GM23338 (cell line): ENCODE data around the gene KCNMB3. TPM values are rescaled to one million over a fixed set of nuclear protein-coding genes. Genes with fewer than 3 reads are reported as not detected.

Source experiments
- ATAC-seq: fragments of 200-7000 bp; cut with Tn5 transposase; 3 replicates; pipeline ENCODE4 v1.9.1; 2020
- DNase-seq: peaks from one replicate; pipeline ENCODE4 v3.0.0-alpha.2; 2015; ENCODE audit warnings: low spot score
- H2AFZ ChIP-seq: fragments of 200-600 bp; sonication (generic); 2 replicates; pipeline ENCODE4 v1.8.0; 2016; ENCODE audit warnings: antibody characterized with exemption, mild to moderate bottlenecking, moderate library complexity
- H3F3A ChIP-seq: fragments of 200-600 bp; sonication (generic); replicated peaks from 2 replicates; pipeline ENCODE4 v1.8.0; 2017; ENCODE audit warnings: antibody characterized with exemption, mixed run types, low read depth
- H3K27ac ChIP-seq: fragments of 200-600 bp; sonication (generic); 2 replicates; pipeline ENCODE4 v1.6.1; 2016; ENCODE audit warnings: low read depth
- H3K27me3 ChIP-seq: fragments of 200-600 bp; sonication (generic); 2 replicates; pipeline ENCODE4 v1.8.0; 2016; ENCODE audit warnings: mild to moderate bottlenecking, mixed run types, moderate library complexity; ENCODE audit not compliant: insufficient read depth
- H3K36me3 ChIP-seq: fragments of 200-600 bp; sonication (generic); 2 replicates; pipeline ENCODE4 v1.8.0; 2016; ENCODE audit warnings: mild to moderate bottlenecking; ENCODE audit not compliant: insufficient read depth
- H3K4me1 ChIP-seq: fragments of 200-600 bp; sonication (generic); 2 replicates; pipeline ENCODE4 v1.8.0; 2016; ENCODE audit warnings: mild to moderate bottlenecking, moderate library complexity; ENCODE audit not compliant: insufficient read depth
- H3K4me2 ChIP-seq: fragments of 200-600 bp; sonication (generic); 2 replicates; pipeline ENCODE4 v1.7.1; 2017; ENCODE audit warnings: mixed run types
- H3K4me3 ChIP-seq: fragments of 200-600 bp; sonication (generic); 2 replicates; pipeline ENCODE4 v1.6.1; 2016; ENCODE audit warnings: mixed run types
- H3K79me2 ChIP-seq: fragments of 200-600 bp; sonication (generic); replicated peaks from 2 replicates; pipeline ENCODE4 v1.8.0; 2017; ENCODE audit warnings: mild to moderate bottlenecking; ENCODE audit not compliant: insufficient read depth
- H3K9me2 ChIP-seq: fragments of 200-600 bp; sonication (generic); 2 replicates; pipeline ENCODE4 v1.8.0; 2017; ENCODE audit not compliant: insufficient read depth
- H4K20me1 ChIP-seq: fragments of 200-600 bp; sonication (generic); replicated peaks from 2 replicates; pipeline ENCODE4 v1.8.0; 2017; ENCODE audit warnings: mild to moderate bottlenecking; ENCODE audit not compliant: insufficient read depth
- H3K27ac Mint-ChIP-seq: 2 replicates; pipeline ENCODE4 v1.8.0; 2020; ENCODE audit warnings: inconsistent platforms, mild to moderate bottlenecking, moderate library complexity, mixed read lengths
- H3K27me3 Mint-ChIP-seq: 3 replicates; pipeline ENCODE4 v1.8.0; 2022; ENCODE audit warnings: low read depth, mild to moderate bottlenecking, moderate library complexity, mixed read lengths, inconsistent platforms; ENCODE audit not compliant: insufficient read depth, poor library complexity
- H3K36me3 Mint-ChIP-seq: 3 replicates; pipeline ENCODE4 v1.8.0; 2021; ENCODE audit warnings: low read depth, mild to moderate bottlenecking, inconsistent platforms, moderate library complexity, mixed read lengths
- H3K4me1 Mint-ChIP-seq: 3 replicates; pipeline ENCODE4 v1.8.0; 2020; ENCODE audit warnings: mild to moderate bottlenecking, inconsistent platforms, mixed read lengths
- H3K4me3 Mint-ChIP-seq: 3 replicates; pipeline ENCODE4 v1.8.0; 2021; ENCODE audit warnings: moderate library complexity, mild to moderate bottlenecking, inconsistent platforms, mixed read lengths
- H3K9me3 Mint-ChIP-seq: 3 replicates; pipeline ENCODE4 v1.8.0; 2020; ENCODE audit warnings: moderate library complexity, mild to moderate bottlenecking, inconsistent platforms, mixed read lengths
- CREB1 ChIP-seq: fragments of 250-450 bp; sonication (Bioruptor Pico); IDR thresholded peaks from 2 replicates; pipeline ENCODE4 v1.5.0; 2020; ENCODE audit warnings: low read depth, mild to moderate bottlenecking, moderate library complexity
- CTCF ChIP-seq, 2 experiments: fragments of 200-600 bp in 1 of 2; sonication (generic) in 1 of 2; conservative IDR thresholded peaks; 2 replicates each; pipeline versions ENCODE4 v1.5.1 to v1.6.1; 2016 to 2017; ENCODE audit warnings: antibody characterized with exemption in 2 of 2, low read depth in 2 of 2, mild to moderate bottlenecking in 2 of 2, moderate library complexity in 1 of 2
- ETS1 ChIP-seq: IDR thresholded peaks from 2 replicates; pipeline ENCODE4 v1.6.1; 2016; ENCODE audit warnings: antibody characterized with exemption
- EZH2 ChIP-seq: fragments of 200-600 bp; sonication (generic); IDR thresholded peaks from one replicate; pipeline ENCODE4 v1.8.0; 2017; ENCODE audit warnings: antibody characterized with exemption, mild to moderate bottlenecking, low read depth; ENCODE audit not compliant: unreplicated experiment
- EZH2phosphoT487 ChIP-seq: fragments of 200-600 bp; sonication (generic); IDR thresholded peaks from one replicate; pipeline ENCODE4 v1.8.1; 2018; ENCODE audit warnings: antibody characterized with exemption; ENCODE audit not compliant: unreplicated experiment
- JUNB ChIP-seq: IDR thresholded peaks from one replicate; pipeline ENCODE4 v1.6.1; 2016; ENCODE audit warnings: antibody characterized with exemption; ENCODE audit not compliant: unreplicated experiment
- NANOG ChIP-seq: IDR thresholded peaks from 2 replicates; pipeline ENCODE4 v1.6.1; 2016; ENCODE audit warnings: antibody characterized with exemption, borderline replicate concordance
- POLR2AphosphoS5 ChIP-seq: IDR thresholded peaks from 2 replicates; pipeline ENCODE4 v1.6.1; 2016; ENCODE audit warnings: antibody characterized with exemption, low read depth
- STAT1 ChIP-seq: IDR thresholded peaks from one replicate; pipeline ENCODE4 v1.6.1; 2016; ENCODE audit warnings: antibody characterized with exemption; ENCODE audit not compliant: unreplicated experiment
- ZNF114 ChIP-seq: fragments of 250-450 bp; sonication (Bioruptor Pico); IDR thresholded peaks from 2 replicates; pipeline ENCODE4 v1.5.0; 2020; ENCODE audit warnings: mild to moderate bottlenecking, moderate library complexity
- ZNF331 ChIP-seq: fragments of 250-450 bp; sonication (Bioruptor Pico); IDR thresholded peaks from 2 replicates; pipeline ENCODE4 v1.5.0; 2020; ENCODE audit warnings: low read depth, mild to moderate bottlenecking, moderate library complexity
- ZNF462 ChIP-seq: fragments of 250-450 bp; sonication (Bioruptor Pico); IDR thresholded peaks from 2 replicates; pipeline ENCODE4 v1.5.0; 2020; ENCODE audit warnings: mild to moderate bottlenecking, moderate library complexity
- polyA plus RNA-seq: library from polyadenylated mRNA; unstranded; fragments of >200 nt; fragmentation: Nextera tagmentation; extraction: Ambion mirVana; gene quantifications from 2 replicates; pipeline ENCODE4 v1.2.1, GENCODE V29; 2016
- total RNA-seq: library from RNA; depleted of rRNA; stranded (reverse); fragments of >200 nt; shearing (Covaris generic); gene quantifications from 2 replicates; pipeline ENCODE4 v1.2.3, GENCODE V29; 2014

KCNMB3 gene
- total and polyA plus RNA-seq, 2 experiments from 2014 or later, result 1.3 to 3.8 TPM

- Mint-ChIP-seq H3K27me3 (no peaks in the 10 kb centered on the region), H3K4me3 (no peak overlapping the region), H3K9me3 (peaks cover 10% of the 10 kb centered on the region; the same call in 2 of the 3 replicates), H3K36me3 (peaks cover 7% of the 10 kb centered on the region; the same call in 1 of the 3 replicates), H3K27ac (no peak overlapping the region), H3K4me1 (peaks cover 8% of the 10 kb centered on the region; the same call in 2 of the 3 replicates)
- no peaks in the 10 kb centered on the region for H3K36me3 ChIP-seq
- H4K20me1 ChIP-seq, result no peaks in the 10 kb centered on the region
- no peak overlapping the region for H3K4me2 ChIP-seq
- H3K4me1 ChIP-seq, result 0 out of 2 replicates have a peak, but pooled peaks cover 4% of the 10 kb centered on the region
- H3K4me3 ChIP-seq, result no peak overlapping the region
- TF ChIP-seq NANOG (no peak), JUNB (no peak), CREB1 (CRISPR knock-in tag) (no peak), ZNF331 (CRISPR knock-in tag) (no peak), ZNF114 (CRISPR knock-in tag) (no peak), EZH2 (no peak), ETS1 (no peak), STAT1 (no peak), EZH2phosphoT487 (no peak), ZNF462 (CRISPR knock-in tag) (no peak), CTCF (conservative IDR thresholded peaks at IDR 0.05; ENCODE audit: low read depth in 2 of 2) (no peak), POLR2AphosphoS5 (no peak)
- H3F3A ChIP-seq, result no peaks in the 10 kb centered on the region
- H3K27me3 ChIP-seq, result no peaks in the 10 kb centered on the region
- H3K27ac ChIP-seq, result no peak overlapping the region
- no peak overlapping the region for H2AFZ ChIP-seq
- no peak for DNase-seq
- H3K9me2 ChIP-seq, result no peaks in the 10 kb centered on the region
- no peaks in the 10 kb centered on the region for H3K79me2 ChIP-seq
- ATAC-seq, result no peak
Observed at GRCh38 chr3:179297971-179298725, 47.2 kb upstream of the KCNMB3 start.
